Trophoblast cell (in vitro differentiated cells and primary cell): ENCODE results near the gene CHCHD6.

Experiments used
- DNase-seq, 2 donors: peaks; one replicate each; pipeline ENCODE4 v3.0.0-alpha.2; 2016
- H2AFZ ChIP-seq: 2 replicates; pipeline ENCODE4 v1.6.1; 2013; ENCODE audit warnings: low read length, moderate library complexity, mild to moderate bottlenecking; ENCODE audit not compliant: insufficient read depth, poor library complexity
- H2AK5ac ChIP-seq: 2 replicates; pipeline ENCODE4 v1.6.1; 2013; ENCODE audit warnings: mild to moderate bottlenecking, low read length
- H2BK120ac ChIP-seq: 2 replicates; pipeline ENCODE4 v1.6.1; 2013; ENCODE audit warnings: low read length, mild to moderate bottlenecking, moderate library complexity; ENCODE audit not compliant: insufficient read depth, poor library complexity
- H2BK12ac ChIP-seq: 2 replicates; pipeline ENCODE4 v1.6.1; 2013; ENCODE audit warnings: mild to moderate bottlenecking, low read length, moderate library complexity
- H2BK5ac ChIP-seq: 2 replicates; pipeline ENCODE4 v1.6.1; 2013; ENCODE audit warnings: low read length, low read depth, moderate library complexity, mild to moderate bottlenecking; ENCODE audit not compliant: poor library complexity
- H3K14ac ChIP-seq: 2 replicates; pipeline ENCODE4 v1.6.1; 2013; ENCODE audit warnings: mild to moderate bottlenecking, low read length
- H3K18ac ChIP-seq: 2 replicates; pipeline ENCODE4 v1.6.1; 2013; ENCODE audit warnings: mild to moderate bottlenecking, low read length
- H3K23ac ChIP-seq: 2 replicates; pipeline ENCODE4 v1.6.1; 2013; ENCODE audit warnings: low read length
- H3K27ac ChIP-seq: 2 replicates; pipeline ENCODE4 v1.5.1; 2013; ENCODE audit warnings: low read depth, mild to moderate bottlenecking, inconsistent platforms, low read length, moderate library complexity
- H3K27me3 ChIP-seq: 2 replicates; pipeline ENCODE4 v1.6.1; 2013; ENCODE audit warnings: inconsistent platforms, mild to moderate bottlenecking, low read length, moderate library complexity; ENCODE audit not compliant: insufficient read depth
- H3K36me3 ChIP-seq, 2 experiments: 1 replicate in 1 of 2; 2 replicates in 1 of 2; pipeline ENCODE4 v1.6.1; 2013; ENCODE audit warnings: low read length in 2 of 2, mild to moderate bottlenecking in 2 of 2, moderate library complexity in 1 of 2; ENCODE audit not compliant: insufficient read depth in 2 of 2, control insufficient read depth in 1 of 2
- H3K4ac ChIP-seq: 2 replicates; pipeline ENCODE4 v1.6.1; 2013; ENCODE audit warnings: low read depth, mild to moderate bottlenecking, low read length, moderate library complexity
- H3K4me1 ChIP-seq, 2 experiments: 1 replicate in 1 of 2; 2 replicates in 1 of 2; pipeline ENCODE4 v1.6.1; 2013; ENCODE audit warnings: low read length in 2 of 2, mild to moderate bottlenecking in 2 of 2, moderate library complexity in 1 of 2; ENCODE audit not compliant: insufficient read depth in 2 of 2, control insufficient read depth in 1 of 2
- H3K4me2 ChIP-seq: 2 replicates; pipeline ENCODE4 v1.6.1; 2013; ENCODE audit warnings: inconsistent platforms, mild to moderate bottlenecking, low read length, moderate library complexity
- H3K4me3 ChIP-seq: 2 replicates; pipeline ENCODE4 v1.5.1; 2013; ENCODE audit warnings: mild to moderate bottlenecking, low read depth, low read length, inconsistent platforms
- H3K79me1 ChIP-seq: one replicate; pipeline ENCODE4 v1.6.1; 2013; ENCODE audit warnings: low read length
- H3K79me2 ChIP-seq: 2 replicates; pipeline ENCODE4 v1.6.1; 2013; ENCODE audit warnings: low read length, mild to moderate bottlenecking; ENCODE audit not compliant: control insufficient read depth, insufficient read depth, poor library complexity
- H3K9ac ChIP-seq: 2 replicates; pipeline ENCODE4 v1.6.1; 2013; ENCODE audit warnings: mild to moderate bottlenecking, low read length
- H3K9me3 ChIP-seq: 2 replicates; pipeline ENCODE4 v1.6.1; 2013; ENCODE audit warnings: low read depth, mild to moderate bottlenecking, control low read depth, inconsistent platforms, low read length; ENCODE audit not compliant: insufficient read depth
- H4K12ac ChIP-seq: 2 replicates; pipeline ENCODE4 v1.6.1; 2013; ENCODE audit warnings: low read depth, mild to moderate bottlenecking, low read length, moderate library complexity
- H4K8ac ChIP-seq: 2 replicates; pipeline ENCODE4 v1.6.1; 2013; ENCODE audit warnings: low read depth, mild to moderate bottlenecking, low read length, moderate library complexity
- H4K91ac ChIP-seq: one replicate; pipeline ENCODE4 v1.6.1; 2013; ENCODE audit warnings: low read depth, mild to moderate bottlenecking, low read length, moderate library complexity
- WGBS: extraction: QIAGEN DNeasy Blood & Tissue Kit; methylation state at CpG from one replicate; pipeline ENCODE4 v1.1.7; 2013; ENCODE audit warnings: missing lambda C conversion rate; ENCODE audit not compliant: insufficient read length, insufficient coverage; ENCODE audit errors: extremely low coverage; 5-methylcytosine and 5-hydroxymethylcytosine counted together

CHCHD6 gene

GRCh38 chr3:126661532-126662364 lies 42.3 kb upstream of the CHCHD6 start:
- WGBS = no CpG with 5 or more reads among the region's 11 CpGs
- H3K14ac ChIP-seq = no peak overlapping the region
- H3K79me2 ChIP-seq = no peaks in the 10 kb centered on the region
- peak in 1 of 2 donors; percentile 12 for DNase-seq
- no peaks in the 10 kb centered on the region for H3K79me1 ChIP-seq
- H3K4me3 ChIP-seq = no peak overlapping the region
- H3K4me2 ChIP-seq = no peak overlapping the region
- no peak overlapping the region for H2AFZ ChIP-seq
- no peaks in the 10 kb centered on the region for H3K4me1 ChIP-seq
- no peak overlapping the region for H2BK12ac ChIP-seq
- no peak overlapping the region for H3K4ac ChIP-seq
- H3K36me3 ChIP-seq = no peaks in the 10 kb centered on the region
- H3K27me3 ChIP-seq = peaks cover 2% of the 10 kb centered on the region
- H2BK5ac ChIP-seq = no peak overlapping the region
- H3K18ac ChIP-seq = no peak overlapping the region
- H4K8ac ChIP-seq = no peak overlapping the region
- H3K27ac ChIP-seq = no peak overlapping the region
- no peak overlapping the region for H2BK120ac ChIP-seq
- no peak overlapping the region for H3K9ac ChIP-seq
- no peak overlapping the region for H4K12ac ChIP-seq
- no peak overlapping the region for H4K91ac ChIP-seq
- peaks cover 10% of the 10 kb centered on the region for H3K9me3 ChIP-seq
- H2AK5ac ChIP-seq = no peak overlapping the region
- H3K23ac ChIP-seq = peak overlapping the region; percentile 22

GRCh38 chr3:126663257-126663656 lies 40.8 kb upstream of the CHCHD6 start:
- Histone ChIP-seq H3K36me3 (no peaks in the 10 kb centered on the region), H4K8ac (no peak overlapping the region), H3K27me3 (peaks cover 2% of the 10 kb centered on the region), H2BK12ac (no peak overlapping the region), H2BK5ac (no peak overlapping the region), H3K9me3 (peaks cover 7% of the 10 kb centered on the region), H3K9ac (no peak overlapping the region), H3K4me3 (no peak overlapping the region), H3K27ac (no peak overlapping the region), H3K4me2 (no peak overlapping the region), H3K79me2 (no peaks in the 10 kb centered on the region), H2BK120ac (no peak overlapping the region), H3K23ac (no peak overlapping the region), H3K18ac (no peak overlapping the region), H2AFZ (no peak overlapping the region), H2AK5ac (no peak overlapping the region), H4K12ac (no peak overlapping the region), H3K4me1 (no peaks in the 10 kb centered on the region), H3K14ac (no peak overlapping the region), H4K91ac (no peak overlapping the region), H3K4ac (no peak overlapping the region), H3K79me1 (no peaks in the 10 kb centered on the region)
- no peak for DNase-seq
- no CpG with 5 or more reads among the region's 4 CpGs for WGBS

- no peaks in the 10 kb centered on the region for H3K79me2 ChIP-seq
- H3K79me1 ChIP-seq = no peaks in the 10 kb centered on the region
- no peak overlapping the region for H2AFZ ChIP-seq
- H3K36me3 ChIP-seq = no peaks in the 10 kb centered on the region
- H2AK5ac ChIP-seq = no peak overlapping the region
- H3K18ac ChIP-seq = no peak overlapping the region
- no peak overlapping the region for H3K23ac ChIP-seq
- no CpG with 5 or more reads among the region's 8 CpGs for WGBS
- H3K27me3 ChIP-seq = peaks cover 2% of the 10 kb centered on the region
- no peak overlapping the region for H2BK12ac ChIP-seq
- no peak overlapping the region for H3K14ac ChIP-seq
- DNase-seq = no peak
- no peak overlapping the region for H3K4me2 ChIP-seq
- no peak overlapping the region for H4K8ac ChIP-seq
- peaks cover 4% of the 10 kb centered on the region for H3K9me3 ChIP-seq
- no peak overlapping the region for H3K9ac ChIP-seq
- no peak overlapping the region for H2BK5ac ChIP-seq
- no peak overlapping the region for H3K4me3 ChIP-seq
- H3K27ac ChIP-seq = no peak overlapping the region
- no peak overlapping the region for H3K4ac ChIP-seq
- H2BK120ac ChIP-seq = no peak overlapping the region
- H4K12ac ChIP-seq = no peak overlapping the region
- no peaks in the 10 kb centered on the region for H3K4me1 ChIP-seq
- no peak overlapping the region for H4K91ac ChIP-seq
Measured at GRCh38 chr3:126663750-126664149, 40.3 kb upstream of the CHCHD6 start.

GRCh38 chr3:126664591-126665214 lies 39.3 kb upstream of the CHCHD6 start:
- Histone ChIP-seq H3K27ac (no peak overlapping the region), H3K9me3 (peaks cover 4% of the 10 kb centered on the region), H3K4ac (no peak overlapping the region), H4K91ac (no peak overlapping the region), H3K27me3 (peaks cover 2% of the 10 kb centered on the region), H3K23ac (no peak overlapping the region), H3K4me3 (no peak overlapping the region), H2BK12ac (no peak overlapping the region), H3K79me2 (no peaks in the 10 kb centered on the region), H3K18ac (no peak overlapping the region), H2AFZ (no peak overlapping the region), H2BK120ac (no peak overlapping the region), H2AK5ac (no peak overlapping the region), H2BK5ac (no peak overlapping the region), H3K4me1 (no peaks in the 10 kb centered on the region), H4K8ac (no peak overlapping the region), H4K12ac (no peak overlapping the region), H3K14ac (no peak overlapping the region), H3K9ac (no peak overlapping the region), H3K36me3 (no peaks in the 10 kb centered on the region), H3K79me1 (no peaks in the 10 kb centered on the region), H3K4me2 (no peak overlapping the region)
- no peak for DNase-seq
- WGBS = no CpG with 5 or more reads among the region's 5 CpGs
